Measurements from ENCODE around the gene PIK3AP1. TPM values are rescaled to one million over a fixed set of nuclear protein-coding genes. Genes with fewer than 3 reads are reported as not detected.
"Not testable (repeated sequence)": the region's sequence is repeated elsewhere in the genome, so short reads cannot be mapped to it uniquely, and the experiment has no call there.

PIK3AP1 gene
- total and polyA plus RNA-seq, 2 of the 8 experiments (the other 6 are each of a cell fraction or from before 2014, with no cell fraction given) = 1.9 to 4.5 TPM

- TF ChIP-seq CTBP2 (IDR thresholded peaks at IDR 0.05; ENCODE audit: borderline replicate concordance, insufficient read depth, insufficient read length, low read length) = no peak
- TF ChIP-seq NRF1 (IDR thresholded peaks at IDR 0.05; ENCODE audit: low read depth, low read length) = no peak
Measured at GRCh38 chr10:96743988-96744585, 23.8 kb upstream of the PIK3AP1 start (continued).

DNA sequence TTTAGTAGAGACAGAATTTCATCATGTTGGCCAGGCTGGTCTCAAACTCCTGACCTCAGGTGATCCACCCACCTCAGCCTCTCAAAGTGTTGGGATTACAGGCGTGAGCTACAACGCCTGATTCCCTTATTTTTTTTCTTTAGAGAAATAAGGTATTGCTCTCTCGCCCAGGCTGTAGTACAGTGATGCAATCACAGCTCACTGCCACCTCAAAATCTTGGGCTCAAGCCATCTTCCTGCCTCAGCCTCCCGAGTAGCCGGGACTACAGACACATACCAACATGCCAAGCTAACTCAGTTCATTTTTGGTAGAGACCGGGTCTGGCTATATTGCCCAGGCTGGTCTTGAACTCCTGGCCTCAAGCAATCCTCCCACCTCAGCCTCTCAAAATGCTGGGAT lies 21.2 kb upstream of the PIK3AP1 start:
- H2BK20ac ChIP-seq (ENCODE audit: low read length); H2AK5ac ChIP-seq (ENCODE audit: low read depth, low read length); H3K4ac ChIP-seq (replicated peaks; ENCODE audit: insufficient read length, low read depth, low read length); H3K27me3 ChIP-seq (replicated peaks in 1 of 4; ENCODE audit: control insufficient read depth in 3 of 4, extremely low read depth in 1 of 4, insufficient read depth in 3 of 4, low read length in 3 of 4); H3K14ac ChIP-seq (ENCODE audit: insufficient read length); H3K4me1 ChIP-seq (replicated peaks in 1 of 4; ENCODE audit: control insufficient read depth in 3 of 4, insufficient read depth in 4 of 4, low read length in 3 of 4); H3K79me1 ChIP-seq (ENCODE audit: low read depth, low read length); H3K23me2 ChIP-seq (ENCODE audit: low read depth, low read length); H2BK5ac ChIP-seq (ENCODE audit: low read depth, low read length); FAIRE-seq; H3K27ac ChIP-seq (ENCODE audit: low read depth, low read length); H4K20me1 ChIP-seq (replicated peaks in 1 of 2; ENCODE audit: control insufficient read depth in 1 of 2, insufficient read depth in 2 of 2, low read length in 2 of 2); H3K4me3 ChIP-seq (ENCODE audit: extremely low read depth in 1 of 4, insufficient read depth in 2 of 4, low read depth in 3 of 4, low read length in 4 of 4); H3K23ac ChIP-seq (ENCODE audit: insufficient read length); H2BK15ac ChIP-seq (ENCODE audit: low read length); H2BK120ac ChIP-seq (replicated peaks; ENCODE audit: low read depth, low read length); DNase-seq (ENCODE audit: low read depth in 1 of 2, low spot score in 2 of 2); H3K79me2 ChIP-seq (ENCODE audit: control insufficient read depth in 1 of 2, insufficient read depth in 2 of 2, low read length in 2 of 2); H3K18ac ChIP-seq (ENCODE audit: extremely low read depth, low read length); H3K9ac ChIP-seq (replicated peaks in 1 of 4; ENCODE audit: extremely low read depth in 1 of 4, low read depth in 3 of 4, low read length in 3 of 4); H2AFZ ChIP-seq (ENCODE audit: low read length); H3K56ac ChIP-seq (replicated peaks; ENCODE audit: insufficient read length, low read depth, low read length); H3K9me3 ChIP-seq (ENCODE audit: insufficient read depth in 2 of 2, low read depth in 1 of 2, low read length in 1 of 2); H3K4me2 ChIP-seq (ENCODE audit: insufficient read depth in 1 of 2, low read depth in 2 of 2, low read length in 2 of 2); H2BK12ac ChIP-seq (ENCODE audit: low read depth, low read length); H4K8ac ChIP-seq (ENCODE audit: extremely low read depth, insufficient read depth, low read length); H4K91ac ChIP-seq (replicated peaks; ENCODE audit: insufficient read length, low read length); H3K36me3 ChIP-seq (ENCODE audit: control insufficient read depth in 2 of 4, insufficient read depth in 4 of 4, low read length in 3 of 4); H4K5ac ChIP-seq (ENCODE audit: insufficient read length, low read depth, low read length): not testable (repeated sequence)
- CTCF ChIA-PET (ENCODE audit: partially characterized antibody) = interaction anchor here (1.0 to 2.0 kb wide), 4 partner anchors 19 to 346 kb away, joined by 3 to 5 read pairs (median 4); no protein-coding TSS in a partner anchor
- 84% methylated on average over 6 of the region's 6 CpGs; no CpG with 5 or more reads in 1 of the 2 experiments for WGBS, 2 experiments (ENCODE audit: extremely low coverage in 1 of 2, insufficient coverage in 1 of 2, insufficient read length in 1 of 2, insufficient replicate concordance in 2 of 2, low coverage in 1 of 2, low lambda C conversion rate in 2 of 2, missing lambda C conversion rate in 1 of 2)
- POLR2A ChIA-PET (ENCODE audit: partially characterized antibody) = interaction anchor here (0.5 to 0.7 kb wide), 2 partner anchors 102 to 293 kb away, joined by 3 read pairs; no protein-coding TSS in a partner anchor

Data from H1 (cell line).